HG02610 (cell line): ENCODE results near the gene SMPD3.

Experiments used
- ATAC-seq: cut with Tn5 transposase; IDR thresholded peaks from one replicate; pipeline ENCODE4 v1.9.1; 2021; ENCODE audit warnings: mild to moderate bottlenecking, moderate library complexity; ENCODE audit not compliant: unreplicated experiment

SMPD3 gene

GRCh38 chr16:68436581-68436980, 11.7 kb downstream of the SMPD3 start:
- ATAC-seq: no peak

- no peak for ATAC-seq
Observed at GRCh38 chr16:68434624-68435210, 13.6 kb downstream of the SMPD3 start.

GRCh38 chr16:68433316-68433715, 15.0 kb downstream of the SMPD3 start:
- ATAC-seq: no peak

GRCh38 chr16:68432701-68433100, 15.6 kb downstream of the SMPD3 start:
- no peak for ATAC-seq

GRCh38 chr16:68429076-68429854, 19.0 kb downstream of the SMPD3 start:
- no peak for ATAC-seq

GRCh38 chr16:68427649-68428303, 20.5 kb downstream of the SMPD3 start:
- no peak for ATAC-seq

- ATAC-seq: no peak
Observed at GRCh38 chr16:68426347-68426652, 22.0 kb downstream of the SMPD3 start.

- ATAC-seq: no peak
Observed at GRCh38 chr16:68425498-68426346, 22.6 kb downstream of the SMPD3 start.

GRCh38 chr16:68423771-68424170, 24.5 kb downstream of the SMPD3 start:
- no peak for ATAC-seq

GRCh38 chr16:68422396-68422960, 25.8 kb downstream of the SMPD3 start:
- ATAC-seq: no peak

- no peak for ATAC-seq
Observed at GRCh38 chr16:68421076-68421475, 27.2 kb downstream of the SMPD3 start.

GRCh38 chr16:68420366-68420942, 27.9 kb downstream of the SMPD3 start:
- no peak for ATAC-seq

- peak; percentile 76 for ATAC-seq
Observed at GRCh38 chr16:68417711-68418301, 30.5 kb downstream of the SMPD3 start.

- ATAC-seq: no peak
Observed at GRCh38 chr16:68416057-68417046, 32.0 kb downstream of the SMPD3 start.

- ATAC-seq: no peak
Observed at GRCh38 chr16:68414581-68414980, 33.7 kb downstream of the SMPD3 start.

- ATAC-seq: no peak
Observed at GRCh38 chr16:68412061-68412460, 36.2 kb downstream of the SMPD3 start.

- no peak for ATAC-seq
Observed at GRCh38 chr16:68411086-68411485, 37.2 kb downstream of the SMPD3 start.

- no peak for ATAC-seq
Observed at GRCh38 chr16:68408967-68409366, 39.3 kb downstream of the SMPD3 start.

- ATAC-seq: no peak
Observed at GRCh38 chr16:68408428-68408827, 39.9 kb downstream of the SMPD3 start.
